ENCODE measurements around the gene GOLPH3L. TPM values are rescaled to one million over a fixed set of nuclear protein-coding genes. Genes with fewer than 3 reads are reported as not detected.
"Not testable (repeated sequence)": the region's sequence is repeated elsewhere in the genome, so short reads cannot be mapped to it uniquely, and the experiment has no call there.

The GOLPH3L gene
- total RNA-seq, 2 donors from 2014 or later = 14.1 to 18.7 TPM

DNA sequence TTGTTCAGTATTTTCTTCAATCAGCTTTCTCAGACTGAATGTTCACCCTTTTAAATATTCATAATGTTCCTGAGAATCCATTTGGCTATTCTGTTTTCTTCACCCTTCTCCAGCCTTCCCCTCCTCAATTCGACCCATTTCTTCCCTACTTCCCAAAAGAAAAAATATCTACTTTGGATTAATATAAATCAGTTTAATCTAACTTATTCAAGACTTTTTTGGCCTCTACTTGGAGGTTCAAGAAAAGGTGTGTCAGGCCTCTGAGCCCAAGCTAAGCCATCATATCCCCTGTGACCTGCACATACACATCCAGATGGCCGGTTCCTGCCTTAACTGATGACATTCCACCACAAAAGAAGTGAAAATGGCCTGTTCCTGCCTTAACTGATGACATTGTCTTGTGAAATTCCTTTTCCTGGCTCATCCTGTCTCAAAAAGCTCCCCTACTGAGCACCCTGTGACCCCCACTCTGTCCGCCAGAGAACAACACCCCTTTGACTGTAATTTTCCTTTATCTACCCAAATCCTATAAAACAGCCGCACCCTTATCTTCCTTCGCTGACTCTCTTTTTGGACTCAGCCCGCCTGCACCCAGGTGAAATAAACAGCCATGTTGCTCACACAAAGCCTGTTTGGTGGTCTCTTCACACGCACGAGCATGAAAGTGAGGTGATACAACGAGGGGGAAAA is 55.7 kb downstream of the GOLPH3L start:
- H3K27ac Mint-ChIP-seq = peak overlapping the region in 1 of 2 donors; percentile 6
- H3K27me3 Mint-ChIP-seq; DNase-seq (ENCODE audit: low spot score); H3K36me3 Mint-ChIP-seq; H3K4me1 Mint-ChIP-seq (ENCODE audit: low read depth in 2 of 2); H3K4me3 Mint-ChIP-seq; ATAC-seq; H3K9me3 Mint-ChIP-seq: not testable (repeated sequence)

GRCh38 chr1:150638430-150638829 is 58.5 kb downstream of the GOLPH3L start:
- H3K4me1 Mint-ChIP-seq (ENCODE audit: low read depth in 2 of 2); H3K27me3 Mint-ChIP-seq; H3K9me3 Mint-ChIP-seq; ATAC-seq; H3K27ac Mint-ChIP-seq; DNase-seq (ENCODE audit: low spot score); H3K4me3 Mint-ChIP-seq; H3K36me3 Mint-ChIP-seq: not testable (repeated sequence)

DNA sequence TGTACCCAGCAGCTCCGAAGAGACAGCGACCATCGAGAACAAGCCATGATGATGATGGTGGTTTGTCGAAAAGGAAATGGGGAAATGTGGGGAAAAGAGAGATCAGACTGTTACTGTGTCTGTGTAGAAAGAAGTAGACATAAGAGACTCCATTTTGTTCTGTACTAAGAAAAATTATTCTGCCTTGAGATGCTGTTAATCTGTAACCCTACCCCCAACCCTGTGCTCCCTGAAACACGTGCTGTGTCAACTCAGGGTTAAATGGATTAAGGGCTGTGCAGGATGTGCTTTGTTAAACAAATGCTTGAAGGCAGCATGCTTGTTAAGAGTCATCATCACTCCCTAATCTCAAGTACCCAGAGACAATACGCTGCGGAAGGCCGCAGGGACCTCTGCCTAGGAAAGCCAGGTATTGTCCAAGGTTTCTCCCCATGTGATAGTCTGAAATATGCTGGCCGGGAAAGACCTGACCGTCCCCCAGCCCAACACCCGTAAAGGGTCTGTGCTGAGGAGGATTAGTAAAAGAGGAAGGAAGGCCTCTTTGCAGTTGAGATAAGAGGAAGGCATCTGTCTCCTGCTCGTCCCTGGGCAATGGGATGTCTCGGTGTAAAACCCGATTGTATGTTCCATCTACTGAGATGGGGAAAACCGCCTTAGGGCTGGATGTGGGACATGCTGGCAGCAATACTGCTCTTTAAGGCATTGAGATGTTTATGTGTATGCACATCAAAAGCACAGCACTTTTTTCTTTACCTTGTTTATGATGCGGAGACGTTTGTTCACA is 61.9 kb downstream of the GOLPH3L start:
- H3K27ac Mint-ChIP-seq; H3K4me3 Mint-ChIP-seq; H3K36me3 Mint-ChIP-seq; ATAC-seq; H3K4me1 Mint-ChIP-seq (ENCODE audit: low read depth in 2 of 2); H3K27me3 Mint-ChIP-seq; H3K9me3 Mint-ChIP-seq; DNase-seq (ENCODE audit: low spot score): not testable (repeated sequence)

DNA sequence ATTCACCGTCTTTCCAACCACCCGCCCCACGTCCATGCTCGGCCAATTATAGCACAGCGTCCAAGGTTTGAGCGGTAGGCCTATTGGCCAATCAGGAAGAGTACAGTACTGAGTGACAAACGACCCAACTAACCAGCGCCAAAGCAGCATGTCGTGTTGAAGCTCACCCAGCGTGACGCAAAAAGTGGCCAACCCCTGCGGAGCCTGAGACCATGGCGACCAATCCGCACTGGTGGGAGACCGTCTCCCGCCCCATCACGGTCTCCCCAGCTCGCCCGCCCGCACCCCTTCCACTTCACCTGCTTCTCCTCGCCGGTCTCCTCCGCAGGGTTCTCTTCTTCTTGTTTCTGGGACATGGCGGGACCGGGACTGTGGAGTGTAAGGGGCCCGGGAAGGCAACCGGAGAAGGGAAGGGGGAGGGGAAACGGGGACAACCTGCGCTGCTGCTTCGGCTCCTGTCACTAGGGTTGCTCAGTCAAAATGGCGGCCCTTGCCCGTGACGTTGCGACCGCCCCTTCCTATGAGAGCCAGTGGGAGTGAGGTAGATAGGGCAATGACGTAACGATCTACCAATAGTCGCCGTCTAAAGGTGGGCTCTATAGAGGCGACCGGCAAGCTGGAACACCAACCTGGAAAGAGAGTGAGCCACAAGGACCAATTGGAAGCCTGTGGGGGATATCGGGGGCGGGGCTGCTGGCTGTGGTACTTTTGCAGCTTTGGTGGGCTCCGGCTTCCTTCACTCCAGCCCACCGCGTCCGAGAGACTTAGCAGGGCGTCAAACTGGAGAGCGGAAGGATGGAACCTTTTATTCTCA is 67.6 kb downstream of the GOLPH3L start, which contains the start of gene ENSA:
Gene ENSA, minus strand, starts transcription at position 498 of the 814 bp plus-strand sequence. Its CDS starts 142 bp downstream, at position 356.
- ATAC-seq (peak; percentile 95), DNase-seq (ENCODE audit: low spot score) (peak; percentile 97)
- Mint-ChIP-seq H3K27me3 (no peaks in the 10 kb centered on the region), H3K4me3 (no peak within 1 kb of the TSS), H3K9me3 (no peaks in the 10 kb centered on the region), H3K36me3 (peaks cover 24% of the 10 kb centered on the region), H3K27ac (no peak within 1 kb of the TSS), H3K4me1 (ENCODE audit: low read depth in 2 of 2) (peaks cover 22 to 24% of the 10 kb centered on the region in 2 donors)

DNA sequence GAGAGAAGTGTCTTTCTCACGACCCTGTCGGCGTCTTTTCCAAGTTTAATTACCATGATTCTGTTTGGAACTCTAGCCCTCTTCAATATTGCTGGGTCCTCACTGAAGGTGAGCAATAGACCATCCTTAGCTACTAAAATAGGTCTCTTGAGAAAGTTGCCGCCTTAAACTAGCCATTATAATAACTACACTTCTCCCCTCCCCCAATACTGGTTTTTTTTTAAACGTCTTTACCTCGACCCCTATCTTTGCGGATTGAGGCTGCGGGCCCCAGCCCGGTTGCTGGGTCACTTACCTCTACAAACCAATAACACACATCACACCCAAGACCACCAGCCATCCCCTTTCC is 68.2 kb downstream of the GOLPH3L start:
- H3K36me3 Mint-ChIP-seq = peaks cover 25% of the 10 kb centered on the region
- H3K4me1 Mint-ChIP-seq (ENCODE audit: low read depth in 2 of 2) = peaks cover 26 to 30% of the 10 kb centered on the region in 2 donors
- H3K9me3 Mint-ChIP-seq = no peaks in the 10 kb centered on the region
- DNase-seq (ENCODE audit: low spot score) = no peak
- H3K27me3 Mint-ChIP-seq = no peaks in the 10 kb centered on the region
- no peak overlapping the region for H3K27ac Mint-ChIP-seq
- ATAC-seq = no peak
- H3K4me3 Mint-ChIP-seq = no peak overlapping the region

DNA sequence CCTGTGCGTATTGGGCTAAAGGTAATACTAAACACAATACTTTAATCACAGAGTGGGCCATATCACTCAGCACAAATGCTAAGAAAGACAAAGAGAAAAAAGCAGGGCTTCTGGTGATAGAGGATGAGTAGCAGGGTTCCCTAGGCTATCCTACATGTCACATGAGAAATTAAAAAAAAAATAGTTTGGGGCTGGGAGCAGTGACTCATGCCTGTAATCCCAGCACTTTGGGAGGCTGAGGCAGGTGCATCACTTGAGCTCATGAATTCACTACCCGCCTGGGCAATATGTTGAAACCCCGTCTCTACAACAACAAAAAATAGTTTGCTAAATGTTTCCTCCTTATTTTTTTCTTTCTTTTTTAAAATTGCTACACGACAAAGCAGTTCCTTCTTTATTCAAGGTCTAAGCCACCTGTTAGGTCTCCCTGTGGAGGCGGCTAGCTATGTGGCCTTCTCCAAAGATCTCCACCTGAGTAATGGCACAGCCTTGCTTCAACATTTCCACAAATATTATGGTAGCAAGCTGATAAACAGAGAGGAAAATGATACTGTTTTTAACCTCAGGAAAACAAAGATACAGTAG is 69.0 kb downstream of the GOLPH3L start:
- H3K9me3 Mint-ChIP-seq = no peaks in the 10 kb centered on the region
- peaks cover 34 to 35% of the 10 kb centered on the region in 2 donors for H3K4me1 Mint-ChIP-seq (ENCODE audit: low read depth in 2 of 2)
- H3K27me3 Mint-ChIP-seq = no peaks in the 10 kb centered on the region
- ATAC-seq = no peak
- no peak overlapping the region for H3K4me3 Mint-ChIP-seq
- peaks cover 34% of the 10 kb centered on the region for H3K36me3 Mint-ChIP-seq
- no peak for DNase-seq (ENCODE audit: low spot score)
- no peak overlapping the region for H3K27ac Mint-ChIP-seq

- H3K4me1 Mint-ChIP-seq (ENCODE audit: low read depth in 2 of 2) = peaks cover 40% of the 10 kb centered on the region in 2 donors
- H3K4me3 Mint-ChIP-seq = no peak overlapping the region
- ATAC-seq = no peak
- no peaks in the 10 kb centered on the region for H3K27me3 Mint-ChIP-seq
- no peak for DNase-seq (ENCODE audit: low spot score)
- H3K27ac Mint-ChIP-seq = peak overlapping the region; percentile 81 to 94
- H3K9me3 Mint-ChIP-seq = no peaks in the 10 kb centered on the region
- peaks cover 40% of the 10 kb centered on the region for H3K36me3 Mint-ChIP-seq
Observed at GRCh38 chr1:150626150-150626549, 70.8 kb downstream of the GOLPH3L start.

- not testable (repeated sequence) for DNase-seq (ENCODE audit: low spot score); ATAC-seq; H3K27me3 Mint-ChIP-seq; H3K9me3 Mint-ChIP-seq
- H3K4me3 Mint-ChIP-seq = peak overlapping the region; percentile 21
- peaks cover 41 to 42% of the 10 kb centered on the region in 2 donors for H3K4me1 Mint-ChIP-seq (ENCODE audit: low read depth in 2 of 2)
- peaks cover 48% of the 10 kb centered on the region for H3K36me3 Mint-ChIP-seq
- peak overlapping the region; percentile 81 to 94 for H3K27ac Mint-ChIP-seq
Observed at GRCh38 chr1:150624546-150624945, 72.4 kb downstream of the GOLPH3L start.

GRCh38 chr1:150624134-150624533 is 72.8 kb downstream of the GOLPH3L start:
- Mint-ChIP-seq H3K4me1 (ENCODE audit: low read depth in 2 of 2) (peaks cover 45 to 46% of the 10 kb centered on the region in 2 donors), H3K36me3 (peaks cover 52% of the 10 kb centered on the region), H3K27ac (peak overlapping the region; percentile 81 to 94)
- ATAC-seq; H3K9me3 Mint-ChIP-seq; H3K4me3 Mint-ChIP-seq; H3K27me3 Mint-ChIP-seq; DNase-seq (ENCODE audit: low spot score): not testable (repeated sequence)

GRCh38 chr1:150622303-150622975 is 74.5 kb downstream of the GOLPH3L start:
- no peak for ATAC-seq
- peaks cover 44% of the 10 kb centered on the region for H3K36me3 Mint-ChIP-seq
- DNase-seq (ENCODE audit: low spot score) = no peak
- H3K27me3 Mint-ChIP-seq = no peaks in the 10 kb centered on the region
- H3K27ac Mint-ChIP-seq = peak overlapping the region; percentile 81 to 94
- peaks cover 43 to 45% of the 10 kb centered on the region in 2 donors for H3K4me1 Mint-ChIP-seq (ENCODE audit: low read depth in 2 of 2)
- peak overlapping the region; percentile 20 for H3K4me3 Mint-ChIP-seq
- no peaks in the 10 kb centered on the region for H3K9me3 Mint-ChIP-seq

- peak overlapping the region; percentile 81 to 94 for H3K27ac Mint-ChIP-seq
- DNase-seq (ENCODE audit: low spot score) (no peak), ATAC-seq (no peak)
- H3K36me3 Mint-ChIP-seq = peaks cover 49% of the 10 kb centered on the region
- no peaks in the 10 kb centered on the region for H3K27me3 Mint-ChIP-seq
- no peaks in the 10 kb centered on the region for H3K9me3 Mint-ChIP-seq
- H3K4me3 Mint-ChIP-seq = peak overlapping the region; percentile 20
- peaks cover 45 to 51% of the 10 kb centered on the region in 2 donors for H3K4me1 Mint-ChIP-seq (ENCODE audit: low read depth in 2 of 2)
Observed at GRCh38 chr1:150621497-150622302, 75.3 kb downstream of the GOLPH3L start.

DNA sequence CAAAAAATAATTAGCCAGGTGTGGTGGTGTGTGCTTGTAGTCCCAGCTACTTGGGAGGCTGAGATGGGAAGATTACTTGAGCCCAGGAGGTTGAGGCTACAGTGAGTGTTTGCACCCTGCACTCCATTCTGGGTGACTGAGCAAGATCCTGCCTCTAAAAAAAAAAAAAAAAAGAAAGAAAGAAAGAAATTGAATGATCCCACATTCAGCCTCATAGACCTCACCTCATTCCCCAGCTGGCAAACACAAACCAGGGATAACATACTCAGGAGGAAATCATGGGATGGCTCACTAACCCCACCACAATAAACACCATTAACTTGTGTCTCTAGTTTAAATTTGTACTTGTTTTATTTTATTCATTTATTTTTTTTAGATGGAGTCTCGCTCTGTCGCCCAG is 76.0 kb downstream of the GOLPH3L start:
- ATAC-seq = no peak
- no peaks in the 10 kb centered on the region for H3K9me3 Mint-ChIP-seq
- H3K27me3 Mint-ChIP-seq = no peaks in the 10 kb centered on the region
- H3K27ac Mint-ChIP-seq = peak overlapping the region; percentile 81 to 94
- peaks cover 49% of the 10 kb centered on the region for H3K36me3 Mint-ChIP-seq
- no peak for DNase-seq (ENCODE audit: low spot score)
- peaks cover 48 to 56% of the 10 kb centered on the region in 2 donors for H3K4me1 Mint-ChIP-seq (ENCODE audit: low read depth in 2 of 2)
- no peak overlapping the region for H3K4me3 Mint-ChIP-seq
